Chondrocyte (in vitro differentiated cells): ENCODE results near the gene SLC34A3. TPM values are rescaled to one million over a fixed set of nuclear protein-coding genes. Genes with fewer than 3 reads are reported as not detected.

ENCODE experiments used
- DNase-seq: peaks from one replicate; pipeline ENCODE4 v3.0.0; 2021; ENCODE audit warnings: mixed read lengths, low spot score
- H3K27ac Mint-ChIP-seq: one replicate; pipeline ENCODE4 v1.8.0; 2021; ENCODE audit warnings: mild to moderate bottlenecking, moderate library complexity, mixed read lengths; ENCODE audit not compliant: unreplicated experiment
- H3K27me3 Mint-ChIP-seq: 2 replicates; pipeline ENCODE4 v1.8.0; 2021; ENCODE audit warnings: low read depth, mixed read lengths
- H3K36me3 Mint-ChIP-seq: 2 replicates; pipeline ENCODE4 v1.8.0; 2021; ENCODE audit warnings: low read depth, mixed read lengths
- H3K4me1 Mint-ChIP-seq: 2 replicates; pipeline ENCODE4 v1.8.0; 2021; ENCODE audit warnings: low read depth, mild to moderate bottlenecking, mixed read lengths
- H3K4me3 Mint-ChIP-seq: one replicate; pipeline ENCODE4 v1.8.0; 2021; ENCODE audit warnings: mild to moderate bottlenecking, moderate library complexity, mixed read lengths; ENCODE audit not compliant: unreplicated experiment
- H3K9me3 Mint-ChIP-seq: 2 replicates; pipeline ENCODE4 v1.8.0; 2021; ENCODE audit warnings: low read depth, mixed read lengths
- total RNA-seq: library from RNA; stranded (reverse); gene quantifications from 3 replicates; pipeline ENCODE4 v1.2.1, GENCODE V29; 2021
- TF ChIP-seq, protein P1 (sequence below): fragments of 200-600 bp; sonication (generic); IDR thresholded peaks from 2 replicates; pipeline ENCODE4 v1.5.0; 2021; ENCODE audit warnings: antibody characterized with exemption, mild to moderate bottlenecking, moderate library complexity

Gene SLC34A3
- total RNA-seq, 1 donor from 2014 or later, result not detected

DNA sequence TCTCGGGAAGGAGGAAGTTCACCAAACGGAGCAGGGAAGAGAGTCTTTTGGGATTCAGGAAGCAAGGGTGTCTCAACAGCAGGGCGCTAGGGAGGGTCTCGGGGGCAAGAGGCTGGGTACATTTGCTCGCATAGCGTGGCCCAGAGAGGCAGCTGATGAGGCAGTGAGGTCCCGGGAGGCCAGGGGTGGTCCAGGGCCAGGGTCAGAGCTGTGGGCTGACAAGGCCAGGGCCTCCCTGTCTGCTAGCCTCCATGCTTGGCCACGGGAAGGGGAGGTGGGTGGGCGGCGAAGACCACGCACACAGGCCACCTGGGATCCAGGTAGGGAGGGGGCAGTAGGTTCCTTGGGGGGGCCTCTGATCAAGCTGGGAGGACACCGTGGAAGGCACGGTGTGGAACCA, 19.2 kb upstream of the SLC34A3 start:
- Mint-ChIP-seq H3K27ac (no peak overlapping the region), H3K4me1 (peaks cover 12% of the 10 kb centered on the region), H3K4me3 (no peak overlapping the region), H3K27me3 (no peaks in the 10 kb centered on the region), H3K36me3 (peaks cover 6% of the 10 kb centered on the region), H3K9me3 (no peaks in the 10 kb centered on the region)
- TF ChIP-seq, protein P1, sequence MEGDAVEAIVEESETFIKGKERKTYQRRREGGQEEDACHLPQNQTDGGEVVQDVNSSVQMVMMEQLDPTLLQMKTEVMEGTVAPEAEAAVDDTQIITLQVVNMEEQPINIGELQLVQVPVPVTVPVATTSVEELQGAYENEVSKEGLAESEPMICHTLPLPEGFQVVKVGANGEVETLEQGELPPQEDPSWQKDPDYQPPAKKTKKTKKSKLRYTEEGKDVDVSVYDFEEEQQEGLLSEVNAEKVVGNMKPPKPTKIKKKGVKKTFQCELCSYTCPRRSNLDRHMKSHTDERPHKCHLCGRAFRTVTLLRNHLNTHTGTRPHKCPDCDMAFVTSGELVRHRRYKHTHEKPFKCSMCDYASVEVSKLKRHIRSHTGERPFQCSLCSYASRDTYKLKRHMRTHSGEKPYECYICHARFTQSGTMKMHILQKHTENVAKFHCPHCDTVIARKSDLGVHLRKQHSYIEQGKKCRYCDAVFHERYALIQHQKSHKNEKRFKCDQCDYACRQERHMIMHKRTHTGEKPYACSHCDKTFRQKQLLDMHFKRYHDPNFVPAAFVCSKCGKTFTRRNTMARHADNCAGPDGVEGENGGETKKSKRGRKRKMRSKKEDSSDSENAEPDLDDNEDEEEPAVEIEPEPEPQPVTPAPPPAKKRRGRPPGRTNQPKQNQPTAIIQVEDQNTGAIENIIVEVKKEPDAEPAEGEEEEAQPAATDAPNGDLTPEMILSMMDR, result no peak
- no peak for DNase-seq

DNA sequence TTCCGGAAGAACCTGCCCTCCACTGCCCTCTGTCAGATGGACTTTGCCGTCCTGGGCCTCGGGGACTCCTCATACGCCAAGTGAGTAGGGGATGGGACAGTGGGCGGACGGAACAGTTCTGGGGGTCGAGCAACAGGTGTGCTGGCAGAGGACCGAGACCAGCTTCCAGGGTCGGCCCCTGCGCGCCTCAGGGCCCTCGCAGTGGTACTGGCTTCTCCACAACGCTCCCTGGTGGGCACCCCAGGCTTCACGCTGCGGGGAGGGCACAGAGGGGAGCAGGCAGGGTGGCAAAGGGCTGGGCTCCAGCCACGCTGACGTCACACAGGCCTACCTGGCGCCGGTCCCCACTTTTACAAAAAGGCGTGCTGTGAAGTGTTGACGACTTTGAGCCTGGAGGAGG, 18.2 kb upstream of the SLC34A3 start:
- TF ChIP-seq, protein P1, result peak; percentile 11
- Mint-ChIP-seq H3K4me3 (no peak overlapping the region), H3K36me3 (peaks cover 5% of the 10 kb centered on the region)

DNA sequence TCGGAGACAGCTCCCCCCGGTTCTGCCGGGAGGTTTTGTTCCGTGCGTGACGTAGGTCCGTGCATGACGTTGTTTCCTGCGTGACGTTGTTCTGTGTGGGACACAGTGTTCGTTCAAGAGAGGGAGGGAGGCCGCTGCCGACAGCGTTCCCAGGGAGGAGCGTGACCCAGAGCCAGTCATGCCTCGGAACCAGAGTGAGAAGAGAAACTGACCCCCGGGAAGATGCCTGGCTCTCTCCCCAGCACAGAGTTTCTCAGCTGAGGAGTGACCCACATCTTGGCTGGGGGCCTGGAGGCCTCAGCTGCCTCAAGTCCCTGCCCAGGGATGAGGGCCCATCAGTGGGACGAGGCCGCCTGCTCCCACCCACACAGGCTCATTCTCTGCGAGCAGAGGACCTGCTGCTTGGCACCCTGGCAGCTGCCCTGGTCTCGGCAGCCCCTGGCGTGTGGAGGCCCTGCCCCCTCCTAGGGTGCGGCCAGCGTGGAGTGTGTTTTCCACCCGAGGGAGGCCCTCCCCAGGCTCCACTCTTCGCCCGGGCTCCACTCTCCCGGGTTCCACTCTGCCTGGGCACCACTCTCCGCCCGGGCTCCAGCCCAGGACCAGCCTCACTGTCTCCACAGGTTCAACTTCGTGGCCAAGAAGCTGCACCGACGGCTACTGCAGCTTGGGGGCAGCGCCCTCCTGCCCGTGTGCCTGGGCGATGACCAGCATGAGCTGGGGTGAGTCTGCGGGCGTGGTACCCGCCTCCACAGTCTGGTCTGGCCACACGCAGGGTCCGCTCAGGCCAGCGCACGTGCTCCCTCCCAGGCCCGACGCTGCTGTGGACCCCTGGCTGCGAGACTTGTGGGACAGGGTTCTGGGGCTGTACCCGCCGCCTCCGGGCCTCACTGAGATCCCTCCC, 17.3 kb upstream of the SLC34A3 start:
- Mint-ChIP-seq H3K27me3 (no peaks in the 10 kb centered on the region), H3K36me3 (peaks cover 4% of the 10 kb centered on the region), H3K27ac (no peak overlapping the region), H3K9me3 (no peaks in the 10 kb centered on the region), H3K4me1 (peaks cover under 1% of the 10 kb centered on the region), H3K4me3 (no peak overlapping the region)
- no peak for DNase-seq
- TF ChIP-seq, protein P1, result peak; percentile 48

More for the DNA sequence above, 18.2 kb upstream of the SLC34A3 start:
- Mint-ChIP-seq H3K27ac (no peak overlapping the region), H3K9me3 (no peaks in the 10 kb centered on the region), H3K4me1 (peaks cover 2% of the 10 kb centered on the region), H3K27me3 (no peaks in the 10 kb centered on the region)
- DNase-seq, result no peak

DNA sequence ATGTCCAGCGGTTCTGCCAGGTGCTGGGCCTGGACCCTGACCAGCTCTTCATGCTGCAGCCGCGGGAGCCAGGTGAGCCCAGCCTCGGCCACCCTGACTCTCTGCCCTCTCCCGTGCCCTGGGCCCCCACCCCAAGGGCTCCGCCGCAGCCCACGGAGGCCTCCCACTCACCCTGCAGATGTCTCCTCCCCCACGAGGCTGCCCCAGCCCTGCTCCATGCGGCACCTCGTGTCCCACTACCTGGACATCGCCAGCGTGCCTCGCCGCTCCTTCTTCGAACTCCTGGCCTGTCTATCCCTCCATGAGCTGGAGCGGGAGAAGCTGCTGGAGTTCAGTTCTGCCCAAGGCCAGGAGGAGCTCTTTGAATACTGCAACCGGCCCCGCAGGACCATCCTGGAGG, 16.1 kb upstream of the SLC34A3 start:
- Mint-ChIP-seq H3K27ac (no peak overlapping the region), H3K27me3 (no peaks in the 10 kb centered on the region), H3K4me1 (peaks cover 7% of the 10 kb centered on the region), H3K36me3 (peaks cover 2% of the 10 kb centered on the region), H3K4me3 (no peak overlapping the region), H3K9me3 (no peaks in the 10 kb centered on the region)
- TF ChIP-seq, protein P1, result no peak
- DNase-seq, result no peak

DNA sequence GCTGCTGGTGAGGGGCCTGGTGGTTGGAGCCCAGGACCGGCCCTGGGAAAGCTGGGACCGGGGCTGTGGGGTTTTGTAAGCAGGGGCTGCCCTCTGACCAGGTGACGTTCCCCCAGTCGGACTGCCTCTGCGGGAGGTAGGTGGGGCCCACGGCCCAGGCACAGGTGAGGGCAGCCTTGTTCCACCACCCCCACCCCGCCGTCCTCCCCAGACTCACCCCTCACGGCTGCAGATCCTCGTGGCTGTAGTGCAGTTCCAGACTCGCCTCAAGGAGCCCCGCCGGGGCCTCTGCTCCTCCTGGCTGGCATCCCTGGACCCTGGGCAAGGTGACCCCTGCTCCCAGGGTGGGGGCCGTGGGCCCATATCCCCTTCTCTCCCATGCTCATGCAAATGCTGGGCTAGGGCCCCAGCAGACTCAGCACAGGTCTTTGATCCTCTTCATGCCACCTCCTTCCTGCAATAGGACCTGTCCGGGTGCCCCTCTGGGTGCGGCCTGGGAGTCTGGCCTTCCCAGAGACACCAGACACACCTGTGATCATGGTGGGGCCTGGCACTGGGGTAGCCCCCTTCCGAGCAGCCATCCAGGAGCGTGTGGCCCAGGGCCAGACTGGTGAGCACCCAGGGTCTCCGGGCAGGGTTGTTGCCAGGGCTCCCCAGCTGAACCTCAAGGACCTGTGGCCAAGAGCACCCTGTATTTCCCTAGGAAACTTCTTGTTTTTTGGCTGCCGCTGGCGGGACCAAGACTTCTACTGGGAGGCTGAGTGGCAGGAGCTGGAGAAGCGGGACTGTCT, 15.3 kb upstream of the SLC34A3 start:
- peaks cover 2% of the 10 kb centered on the region for H3K36me3 Mint-ChIP-seq
- no peak for DNase-seq
- H3K9me3 Mint-ChIP-seq, result no peaks in the 10 kb centered on the region
- H3K4me3 Mint-ChIP-seq, result no peak overlapping the region
- TF ChIP-seq, protein P1, result no peak
- peaks cover 7% of the 10 kb centered on the region for H3K4me1 Mint-ChIP-seq
- H3K27ac Mint-ChIP-seq, result no peak overlapping the region
- no peaks in the 10 kb centered on the region for H3K27me3 Mint-ChIP-seq
